ENCODE measurements around the gene SAP30L. TPM values are rescaled to one million over a fixed set of nuclear protein-coding genes. Genes with fewer than 3 reads are reported as not detected.

The SAP30L gene
- polyA plus RNA-seq, 3 donors = 54.5 to 55.1 (median 54.5) TPM

GRCh38 chr5:154418344-154418820, 27.4 kb upstream of the SAP30L start:
- DNase-seq (ENCODE audit: low read depth in 3 of 3, low spot score in 2 of 3) = no peak

DNA sequence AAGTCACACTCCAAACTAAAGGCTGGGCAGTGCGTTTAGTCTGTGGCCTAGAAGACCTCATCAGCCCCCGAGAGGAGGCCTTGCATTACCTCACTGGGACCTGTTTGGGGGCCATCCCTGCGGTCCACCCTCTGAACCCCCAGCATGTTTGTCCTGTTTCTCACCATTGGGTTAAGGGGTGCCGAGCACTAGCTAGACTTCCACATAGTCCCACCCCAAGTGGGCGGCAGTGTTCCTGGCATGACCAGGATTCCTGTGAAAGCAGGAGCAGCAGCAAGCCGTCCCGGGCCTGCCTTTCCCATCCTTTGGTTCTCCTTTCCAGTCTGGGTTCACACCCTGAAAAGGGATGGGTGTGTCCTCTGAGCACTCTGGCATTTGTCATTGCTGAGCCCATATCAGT, 26.6 kb upstream of the SAP30L start:
- DNase-seq (ENCODE audit: low read depth in 3 of 3, low spot score in 2 of 3) = no peak

DNA sequence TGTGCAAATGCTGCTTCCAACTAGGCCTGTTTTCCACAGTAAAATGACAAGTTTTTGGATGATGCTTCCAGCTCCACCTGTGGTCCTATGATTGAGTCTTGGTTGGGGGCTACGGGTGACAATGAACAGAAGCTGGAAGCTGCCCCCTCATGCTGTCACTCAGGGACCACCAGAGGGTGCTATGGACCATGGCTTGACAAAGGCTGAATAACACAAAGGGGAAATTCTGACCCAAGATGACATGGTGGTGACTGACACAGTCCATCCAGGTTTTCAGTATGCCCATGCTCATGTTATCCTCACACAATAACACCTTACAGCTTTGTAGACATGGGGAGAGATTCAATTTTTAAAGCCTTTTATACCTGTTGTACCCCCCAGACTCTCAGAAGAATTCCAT, 23.9 kb upstream of the SAP30L start:
- no peak for DNase-seq (ENCODE audit: low read depth in 3 of 3, low spot score in 2 of 3)

GRCh38 chr5:154422298-154422697, 23.5 kb upstream of the SAP30L start:
- DNase-seq (ENCODE audit: low read depth in 3 of 3, low spot score in 2 of 3) = no peak

GRCh38 chr5:154428208-154428607, 17.6 kb upstream of the SAP30L start:
- DNase-seq (ENCODE audit: low read depth in 3 of 3, low spot score in 2 of 3) = no peak

DNA sequence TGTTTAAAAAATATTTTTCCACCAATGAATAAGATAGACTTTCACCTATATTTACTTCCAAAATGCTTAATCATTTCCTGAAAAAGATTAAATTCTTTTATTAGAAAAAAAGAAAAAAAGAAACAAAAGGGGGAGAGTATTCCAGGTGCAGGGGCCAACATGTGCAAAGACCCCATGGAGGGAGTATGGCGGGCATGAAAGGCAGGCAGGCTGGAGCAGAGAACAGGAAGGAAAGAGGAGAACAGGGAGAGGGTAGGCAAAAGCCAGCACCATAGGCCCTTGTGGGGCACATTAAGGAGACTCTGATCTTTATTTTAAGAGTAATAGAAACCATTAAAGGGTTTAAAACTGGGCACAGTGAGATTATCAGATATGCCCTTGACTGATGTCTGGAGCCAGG, 16.5 kb upstream of the SAP30L start:
- no peak for DNase-seq (ENCODE audit: low read depth in 3 of 3, low spot score in 2 of 3)

DNA sequence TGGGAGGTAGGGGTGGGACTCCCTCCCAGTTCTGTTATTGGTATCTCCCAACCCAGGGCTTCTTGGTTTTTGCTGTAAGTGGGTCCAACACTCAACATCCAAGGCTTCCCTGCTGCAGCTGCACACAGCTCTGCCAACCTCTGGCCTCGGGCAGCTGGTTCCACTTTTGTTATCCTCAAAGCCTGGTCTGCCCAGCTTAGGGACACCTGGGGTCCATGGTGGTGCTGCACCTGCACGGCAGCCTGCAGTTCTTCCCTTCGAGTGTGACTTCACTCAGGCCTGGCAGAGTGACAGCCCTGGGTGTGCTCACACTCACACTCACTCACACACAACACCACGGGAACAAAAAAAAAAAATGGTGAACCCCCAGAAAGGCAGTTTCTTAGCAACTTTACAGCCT, 15.3 kb upstream of the SAP30L start:
- no peak for DNase-seq (ENCODE audit: low read depth in 3 of 3, low spot score in 2 of 3)

GRCh38 chr5:154430961-154431630, 14.7 kb upstream of the SAP30L start:
- no peak for DNase-seq (ENCODE audit: low read depth in 3 of 3, low spot score in 2 of 3)

DNA sequence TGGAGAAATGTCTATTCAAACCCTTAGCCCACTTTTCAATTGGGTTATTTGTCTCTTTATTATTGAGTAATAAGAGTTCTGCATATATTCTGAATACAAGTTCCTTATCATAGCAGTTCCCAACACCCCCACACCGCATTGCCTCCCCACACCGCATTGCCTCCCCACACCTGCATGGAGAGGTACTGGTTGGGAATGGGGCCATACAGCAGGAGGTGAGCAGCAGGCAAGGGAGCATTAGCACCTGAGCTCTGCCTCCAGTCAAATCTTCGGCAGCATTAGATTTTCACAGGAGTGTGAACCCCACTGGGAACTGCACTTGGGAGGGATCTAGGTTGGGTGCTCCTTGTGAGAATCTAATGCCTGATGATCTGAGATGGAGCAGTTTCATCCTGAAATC, 10.6 kb upstream of the SAP30L start:
- DNase-seq (ENCODE audit: low read depth in 3 of 3, low spot score in 2 of 3) = no peak

DNA sequence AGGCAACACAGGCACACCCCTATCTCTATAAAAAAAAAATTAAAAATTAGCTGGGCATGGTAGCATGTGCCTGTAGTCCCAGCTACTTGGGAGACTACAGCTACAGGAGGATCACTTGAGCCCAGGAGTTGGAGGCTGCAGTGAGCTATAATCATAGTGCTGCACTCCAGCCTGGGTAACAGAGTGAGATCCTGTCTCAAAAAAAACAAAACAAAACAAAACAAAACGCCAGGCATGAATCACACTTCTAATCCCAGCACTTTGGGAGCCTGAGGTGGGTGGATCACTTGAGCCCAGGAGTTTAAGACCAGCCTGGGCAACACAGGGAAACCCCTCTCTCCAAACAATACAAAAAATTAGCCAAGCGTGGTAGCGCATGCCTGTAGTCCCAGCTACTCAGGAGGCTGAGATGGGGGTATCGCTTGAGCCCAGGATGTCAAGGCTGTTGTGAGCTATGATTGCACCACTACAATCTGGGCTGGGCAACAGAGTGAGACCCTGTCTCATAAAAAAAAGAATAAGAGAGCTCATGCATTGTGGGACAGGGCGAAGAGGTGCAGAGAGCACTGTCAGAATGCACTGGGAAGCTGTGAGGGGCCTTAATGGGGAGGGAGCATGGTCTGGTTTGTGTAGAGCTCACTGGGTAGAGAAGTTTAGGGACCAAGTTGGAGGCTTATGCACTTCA, 8.4 kb upstream of the SAP30L start:
- no peak for DNase-seq (ENCODE audit: low read depth in 3 of 3, low spot score in 2 of 3)

DNA sequence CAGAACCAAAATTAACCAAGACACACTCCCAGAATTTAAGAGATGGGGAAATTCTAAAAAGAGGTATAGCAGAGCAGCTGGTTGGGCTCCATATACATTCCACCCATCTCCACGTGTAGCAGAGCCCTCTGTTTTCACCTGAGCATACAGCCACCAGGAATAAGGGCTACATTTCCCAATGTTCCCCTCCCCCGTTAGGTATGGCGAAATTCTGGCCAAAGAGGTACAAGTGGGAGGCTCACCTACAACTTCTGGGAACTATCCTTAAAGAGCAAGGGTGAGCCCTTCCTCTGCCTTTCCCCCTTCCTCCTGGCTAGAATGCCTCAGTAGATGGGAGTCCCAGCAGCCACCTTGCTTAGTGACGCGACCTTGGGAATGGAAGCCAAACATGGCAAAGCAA, 5.3 kb upstream of the SAP30L start:
- DNase-seq (ENCODE audit: low read depth in 3 of 3, low spot score in 2 of 3) = no peak

DNA sequence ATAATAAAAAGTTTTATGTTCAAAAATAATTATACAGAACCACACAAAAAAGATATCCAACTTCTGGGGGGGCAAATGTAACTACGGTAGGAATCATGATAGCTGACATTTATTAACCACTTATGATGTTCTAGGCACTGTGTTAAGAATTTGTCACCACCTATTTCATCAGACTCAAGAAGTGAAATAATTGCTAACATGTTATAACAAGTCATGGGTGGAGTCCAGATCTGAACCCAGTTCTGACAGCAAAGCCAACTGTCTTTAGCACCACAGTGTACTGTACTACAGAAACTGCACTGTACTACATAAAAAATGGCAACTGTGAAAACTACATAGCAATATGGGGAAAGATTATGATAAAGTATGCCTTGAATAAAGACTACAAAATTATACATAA, 3.0 kb upstream of the SAP30L start:
- DNase-seq (ENCODE audit: low read depth in 3 of 3, low spot score in 2 of 3) = no peak

DNA sequence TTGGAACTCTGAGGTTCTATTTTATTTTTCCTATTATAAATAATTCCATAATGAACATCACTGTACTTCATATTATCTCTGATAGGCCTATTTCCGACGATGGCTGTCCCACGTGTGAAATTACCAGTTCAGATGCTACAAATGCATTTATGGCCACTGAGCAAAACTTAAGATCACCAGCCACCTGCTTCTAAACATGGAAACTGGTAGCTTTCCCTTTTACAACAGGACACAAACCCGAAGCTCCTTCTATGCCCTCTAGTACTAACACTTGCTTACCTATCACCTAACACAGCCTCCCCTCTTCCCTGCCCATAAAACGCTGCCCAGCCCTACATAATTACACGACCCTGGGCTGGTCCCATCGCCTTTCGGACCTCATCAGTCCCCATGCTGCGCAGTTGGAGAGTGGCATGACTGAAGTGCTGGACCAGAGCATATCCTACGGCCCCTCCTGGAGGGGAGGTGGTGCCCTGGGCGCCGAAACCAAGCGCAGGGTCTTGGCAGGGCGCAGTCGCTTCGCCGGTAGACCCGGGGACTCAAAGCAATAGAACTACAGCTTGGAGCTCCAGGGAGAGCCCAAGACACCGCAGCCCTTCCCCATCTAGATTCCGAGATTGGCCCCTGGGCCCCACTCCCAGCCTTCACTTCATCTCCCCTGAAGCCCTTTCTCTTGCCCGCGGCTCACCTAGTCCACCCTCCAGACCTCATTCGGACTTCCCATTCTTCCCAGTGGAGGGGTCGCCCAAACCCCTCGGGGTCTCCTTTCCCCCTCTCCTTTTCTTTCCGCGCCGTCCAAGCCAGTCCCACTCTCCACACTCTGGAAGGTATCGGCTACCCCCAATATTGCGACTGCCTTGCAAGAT, 1.0 kb upstream of the SAP30L start:
- no peak for DNase-seq (ENCODE audit: low read depth in 3 of 3, low spot score in 2 of 3)

DNA sequence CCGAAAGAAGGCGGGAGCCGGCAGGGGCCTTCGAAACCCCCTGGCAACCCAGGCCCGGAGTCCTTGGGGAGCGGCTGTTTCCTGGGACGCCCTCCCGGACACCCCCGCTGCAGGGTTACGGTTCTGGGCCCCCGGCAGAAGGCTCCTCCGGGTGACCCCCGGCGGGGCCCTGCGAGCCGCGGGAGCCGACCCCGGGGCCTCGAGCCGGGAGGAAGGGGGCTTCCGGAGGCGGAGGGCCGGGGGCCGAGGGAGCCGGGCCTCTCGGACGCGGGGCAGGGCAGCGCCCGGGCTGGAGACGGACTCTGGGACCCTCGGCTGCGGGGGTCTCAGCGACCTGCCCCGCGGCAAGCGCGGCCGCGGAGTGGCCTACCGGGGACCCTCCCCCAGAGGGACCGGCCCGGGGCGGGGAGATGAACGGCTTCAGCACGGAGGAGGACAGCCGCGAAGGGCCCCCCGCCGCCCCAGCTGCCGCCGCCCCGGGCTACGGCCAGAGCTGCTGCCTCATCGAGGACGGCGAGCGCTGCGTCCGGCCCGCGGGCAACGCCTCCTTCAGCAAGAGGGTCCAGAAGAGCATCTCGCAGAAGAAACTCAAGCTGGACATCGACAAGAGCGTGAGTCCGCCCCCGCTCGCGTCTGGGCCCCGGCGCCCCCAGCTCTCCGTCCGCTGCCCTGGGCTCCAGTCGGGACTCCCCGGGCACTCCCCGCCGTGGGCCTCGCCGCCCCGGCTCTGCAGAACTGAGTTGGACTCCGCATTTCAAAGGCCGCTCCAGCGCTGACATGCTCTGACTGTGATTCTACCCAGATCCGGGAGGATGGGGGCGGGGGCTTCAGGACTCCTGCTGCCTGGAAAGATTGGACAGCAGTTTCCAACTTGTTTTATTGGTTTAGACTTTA, 645 bp downstream of the SAP30L start:
- DNase-seq (ENCODE audit: low read depth in 3 of 3, low spot score in 2 of 3) = no peak

DNA sequence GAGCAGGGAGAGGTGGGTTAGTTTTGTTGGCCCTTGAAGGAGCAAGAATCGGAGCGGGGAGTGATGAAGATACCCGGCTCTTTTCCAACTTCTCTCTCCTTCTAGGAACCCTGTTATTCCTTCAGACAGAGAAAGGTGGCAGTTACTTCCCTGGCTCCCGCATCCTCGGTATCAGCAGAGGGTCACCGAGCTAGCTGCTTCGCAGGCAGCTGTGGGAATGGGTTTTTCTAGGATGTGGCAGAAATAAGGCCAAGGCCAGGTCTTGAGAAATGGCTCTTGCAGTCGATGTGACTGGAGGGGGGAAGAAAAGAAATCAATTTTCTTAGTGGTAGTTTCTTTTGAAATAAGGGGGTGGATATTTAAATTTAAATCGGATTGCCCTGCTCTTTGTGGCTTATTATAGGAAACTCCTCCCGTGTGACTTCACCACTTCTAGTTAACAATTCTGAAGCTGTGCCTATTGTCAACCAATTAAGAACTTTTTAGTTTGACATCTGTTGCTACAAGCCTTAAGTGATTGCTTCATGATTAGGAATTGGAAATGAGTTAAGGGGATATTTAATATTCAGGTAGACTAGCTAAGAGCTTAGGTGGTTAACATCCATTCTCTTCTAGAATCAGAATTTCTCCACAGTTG, 1.4 kb downstream of the SAP30L start:
- no peak for DNase-seq (ENCODE audit: low read depth in 3 of 3, low spot score in 2 of 3)

DNA sequence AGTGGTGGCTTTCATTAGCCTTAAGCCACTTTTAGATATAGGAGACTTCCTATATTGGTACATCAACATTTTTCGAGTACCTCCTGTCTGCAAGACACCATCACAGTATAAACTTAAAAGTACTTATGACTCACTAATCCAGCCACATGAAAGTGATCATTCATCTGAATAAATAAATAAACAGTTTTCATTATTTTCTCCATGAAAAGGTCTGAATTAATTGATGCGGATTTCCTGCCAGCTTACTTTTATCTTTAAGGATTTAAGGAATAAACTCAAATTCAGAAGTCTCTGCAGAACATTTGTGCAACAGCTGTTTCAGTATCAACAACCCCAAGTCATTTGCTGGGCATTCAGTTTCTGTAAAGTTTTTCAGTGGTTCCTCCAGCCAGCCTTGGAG, 4.0 kb downstream of the SAP30L start:
- no peak for DNase-seq (ENCODE audit: low read depth in 3 of 3, low spot score in 2 of 3)

- no peak for DNase-seq (ENCODE audit: low read depth in 3 of 3, low spot score in 2 of 3)
Observed at GRCh38 chr5:154451957-154452356, 6.2 kb downstream of the SAP30L start.

DNA sequence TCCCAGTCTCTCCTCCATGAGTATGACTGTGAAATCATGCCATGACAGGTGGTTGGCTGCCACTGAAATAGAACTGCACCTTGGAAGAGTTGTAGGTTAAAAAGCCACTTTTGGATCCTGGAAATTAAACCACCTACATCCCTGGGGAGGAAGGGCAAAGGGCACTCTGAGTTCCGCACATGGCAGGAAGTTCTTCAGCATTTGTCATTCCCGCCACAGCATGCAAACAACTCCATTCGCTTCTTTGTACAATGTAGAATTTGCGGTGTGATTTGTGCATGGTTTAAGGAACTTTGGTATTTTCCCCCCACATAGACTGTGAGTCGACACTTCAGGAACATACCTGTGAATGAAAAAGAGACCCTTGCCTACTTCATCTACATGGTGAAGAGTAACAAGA, 9.8 kb downstream of the SAP30L start:
- no peak for DNase-seq (ENCODE audit: low read depth in 3 of 3, low spot score in 2 of 3)

DNA sequence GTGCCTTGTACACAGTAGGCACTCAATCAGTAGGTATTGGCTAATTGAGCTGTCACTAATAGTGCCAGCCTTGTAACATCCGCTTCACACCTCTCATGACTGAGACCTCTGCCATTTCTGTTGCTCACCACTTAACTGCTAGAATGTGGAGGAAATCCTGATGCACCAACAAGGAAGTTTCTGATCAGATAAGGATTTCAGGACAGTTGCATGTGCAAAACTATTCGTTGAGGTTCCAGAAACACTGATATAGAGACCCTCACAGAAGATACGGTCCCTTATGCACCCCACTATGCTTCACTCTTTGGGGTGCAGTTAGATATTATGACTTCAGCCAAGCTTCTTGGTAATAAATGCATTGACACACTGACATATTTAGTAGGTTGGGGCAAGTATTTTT, 10.7 kb downstream of the SAP30L start:
- no peak for DNase-seq (ENCODE audit: low read depth in 3 of 3, low spot score in 2 of 3)

GRCh38 chr5:154459015-154459414, 13.2 kb downstream of the SAP30L start:
- DNase-seq (ENCODE audit: low read depth in 3 of 3, low spot score in 2 of 3) = no peak

Data from right renal cortex interstitium (tissue), 3 donors.